ENCODE results near the gene HIPK3.

Gene HIPK3

GRCh38 chr11:33257160-33257896, at the start of gene HIPK3:
HIPK3 (plus strand) TSS chr11:33257381.
- Histone ChIP-seq H3K4me3 (ENCODE audit: low read depth, low read length) (peak within 1 kb of the TSS; percentile 94), H3K36me3 (peaks cover 7% of the 10 kb centered on the region; the same call in 1 of the 2 replicates), H3K27ac (peak within 1 kb of the TSS; percentile 93), H3K27me3 (ENCODE audit: insufficient read depth, low read depth, severe bottlenecking) (no peaks in the 10 kb centered on the region), H3K9me3 (ENCODE audit: severe bottlenecking) (no peaks in the 10 kb centered on the region)
- DNase-seq: peak; percentile 79
- TF ChIP-seq, protein P1, sequence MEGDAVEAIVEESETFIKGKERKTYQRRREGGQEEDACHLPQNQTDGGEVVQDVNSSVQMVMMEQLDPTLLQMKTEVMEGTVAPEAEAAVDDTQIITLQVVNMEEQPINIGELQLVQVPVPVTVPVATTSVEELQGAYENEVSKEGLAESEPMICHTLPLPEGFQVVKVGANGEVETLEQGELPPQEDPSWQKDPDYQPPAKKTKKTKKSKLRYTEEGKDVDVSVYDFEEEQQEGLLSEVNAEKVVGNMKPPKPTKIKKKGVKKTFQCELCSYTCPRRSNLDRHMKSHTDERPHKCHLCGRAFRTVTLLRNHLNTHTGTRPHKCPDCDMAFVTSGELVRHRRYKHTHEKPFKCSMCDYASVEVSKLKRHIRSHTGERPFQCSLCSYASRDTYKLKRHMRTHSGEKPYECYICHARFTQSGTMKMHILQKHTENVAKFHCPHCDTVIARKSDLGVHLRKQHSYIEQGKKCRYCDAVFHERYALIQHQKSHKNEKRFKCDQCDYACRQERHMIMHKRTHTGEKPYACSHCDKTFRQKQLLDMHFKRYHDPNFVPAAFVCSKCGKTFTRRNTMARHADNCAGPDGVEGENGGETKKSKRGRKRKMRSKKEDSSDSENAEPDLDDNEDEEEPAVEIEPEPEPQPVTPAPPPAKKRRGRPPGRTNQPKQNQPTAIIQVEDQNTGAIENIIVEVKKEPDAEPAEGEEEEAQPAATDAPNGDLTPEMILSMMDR (IDR thresholded peaks at IDR 0.05; ENCODE audit: low read depth, low read length): 0 out of 2 replicates have a peak, but pooled peaks have one; percentile 26

GRCh38 chr11:33207408-33207985, 49.7 kb upstream of the HIPK3 start:
- no peak overlapping the region for H3K4me3 ChIP-seq (ENCODE audit: low read depth, low read length)
- DNase-seq: no peak
- no peaks in the 10 kb centered on the region for H3K36me3 ChIP-seq
- TF ChIP-seq, protein P1 (IDR thresholded peaks at IDR 0.05; ENCODE audit: low read depth, low read length): no peak
- no peaks in the 10 kb centered on the region for H3K27me3 ChIP-seq (ENCODE audit: insufficient read depth, low read depth, severe bottlenecking)
- no peak overlapping the region for H3K27ac ChIP-seq
- no peaks in the 10 kb centered on the region for H3K9me3 ChIP-seq (ENCODE audit: severe bottlenecking)

DNA sequence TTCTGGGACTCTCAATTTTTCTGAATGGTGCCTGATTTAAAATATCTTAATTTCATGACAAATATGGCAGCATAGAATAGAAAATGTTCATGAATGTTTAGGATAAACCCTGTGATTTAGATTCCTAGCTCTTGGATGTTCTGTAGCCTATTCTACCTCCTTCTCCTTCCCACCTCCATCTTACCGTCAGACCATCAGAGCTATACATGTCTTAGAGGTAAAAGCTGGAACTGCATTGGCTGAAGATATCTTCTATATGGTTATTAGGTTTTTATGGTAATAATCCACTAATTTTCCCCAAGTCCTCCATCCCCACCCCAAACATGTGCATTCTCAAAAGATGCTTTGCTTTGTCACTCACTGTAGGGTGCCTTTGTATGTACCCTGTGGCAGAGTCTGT, 49.0 kb upstream of the HIPK3 start:
- no peak for DNase-seq
- H3K27me3 ChIP-seq (ENCODE audit: insufficient read depth, low read depth, severe bottlenecking): no peaks in the 10 kb centered on the region
- no peaks in the 10 kb centered on the region for H3K9me3 ChIP-seq (ENCODE audit: severe bottlenecking)
- H3K36me3 ChIP-seq: no peaks in the 10 kb centered on the region
- TF ChIP-seq, protein P1 (IDR thresholded peaks at IDR 0.05; ENCODE audit: low read depth, low read length): no peak
- no peak overlapping the region for H3K4me3 ChIP-seq (ENCODE audit: low read depth, low read length)
- no peak overlapping the region for H3K27ac ChIP-seq

- Histone ChIP-seq H3K27me3 (ENCODE audit: insufficient read depth, low read depth, severe bottlenecking) (no peaks in the 10 kb centered on the region), H3K27ac (no peak overlapping the region), H3K9me3 (ENCODE audit: severe bottlenecking) (no peaks in the 10 kb centered on the region), H3K4me3 (ENCODE audit: low read depth, low read length) (no peak overlapping the region), H3K36me3 (no peaks in the 10 kb centered on the region)
- no peak for DNase-seq
- TF ChIP-seq, protein P1 (IDR thresholded peaks at IDR 0.05; ENCODE audit: low read depth, low read length): no peak
Measured at GRCh38 chr11:33211153-33211552, 46.0 kb upstream of the HIPK3 start.

DNA sequence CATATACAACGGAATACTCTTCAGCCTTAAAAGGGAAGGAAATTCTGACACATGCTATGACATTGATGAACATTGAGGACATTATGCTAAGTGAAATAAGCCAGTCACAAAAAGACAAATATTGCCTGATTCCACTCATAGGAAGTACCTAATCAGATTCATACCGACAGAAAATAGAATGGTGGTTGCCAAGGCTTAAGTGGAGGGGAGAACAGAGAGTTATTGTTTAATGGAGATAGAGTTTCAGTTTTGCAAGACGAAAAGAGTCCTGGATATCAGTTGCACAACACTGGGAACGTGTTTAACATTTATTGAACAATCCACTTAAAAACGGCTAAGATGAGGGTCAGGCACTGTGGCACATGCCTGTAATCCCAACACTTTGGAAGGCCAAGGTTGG, 45.6 kb upstream of the HIPK3 start:
- H3K36me3 ChIP-seq: no peaks in the 10 kb centered on the region
- TF ChIP-seq, protein P1 (IDR thresholded peaks at IDR 0.05; ENCODE audit: low read depth, low read length): no peak
- no peak overlapping the region for H3K4me3 ChIP-seq (ENCODE audit: low read depth, low read length)
- H3K27ac ChIP-seq: no peak overlapping the region
- H3K9me3 ChIP-seq (ENCODE audit: severe bottlenecking): peaks cover 2% of the 10 kb centered on the region
- no peak for DNase-seq
- H3K27me3 ChIP-seq (ENCODE audit: insufficient read depth, low read depth, severe bottlenecking): no peaks in the 10 kb centered on the region

Measured in WERI-Rb-1 (cell line).